ENCODE measurements around the gene FAM227A. TPM values are rescaled to one million over a fixed set of nuclear protein-coding genes. Genes with fewer than 3 reads are reported as not detected.

Gene FAM227A
- total and polyA plus RNA-seq, 2 of the 8 experiments (the other 6 are each of a cell fraction or from before 2014, with no cell fraction given), result 2.1 to 3.9 TPM

DNA sequence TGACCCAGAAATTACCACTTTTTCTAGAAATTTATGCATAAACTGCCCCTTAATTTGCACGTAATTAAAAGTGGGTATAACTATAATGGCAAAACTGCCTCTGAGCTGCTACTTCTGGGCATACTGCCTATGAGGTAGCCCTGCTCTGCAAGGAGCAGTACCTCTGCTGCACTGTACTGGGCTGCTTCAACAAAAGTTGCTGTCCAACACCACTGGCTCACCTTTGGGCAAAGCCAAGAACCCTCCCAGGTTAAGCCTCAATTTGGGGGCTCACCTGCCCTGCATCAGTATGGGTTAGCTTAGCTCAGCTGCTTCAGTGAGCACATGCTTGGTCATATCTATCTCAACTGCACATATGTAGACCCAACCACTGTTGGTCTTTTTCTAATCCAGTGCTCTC, 90.8 kb downstream of the FAM227A start:
- Histone ChIP-seq H4K8ac (ENCODE audit: extremely low read depth, insufficient read depth, low read length) (no peak overlapping the region), H3K4me3 (ENCODE audit: extremely low read depth in 1 of 4, insufficient read depth in 2 of 4, low read depth in 3 of 4, low read length in 4 of 4) (no peak overlapping the region), H3K36me3 (ENCODE audit: control insufficient read depth in 2 of 4, insufficient read depth in 4 of 4, low read length in 3 of 4) (no peaks in the 10 kb centered on the region), H3K79me2 (ENCODE audit: control insufficient read depth in 1 of 2, insufficient read depth in 2 of 2, low read length in 2 of 2) (no peaks in the 10 kb centered on the region), H4K5ac (ENCODE audit: insufficient read length, low read depth, low read length) (no peak overlapping the region), H4K91ac (replicated peaks; ENCODE audit: insufficient read length, low read length) (no peak overlapping the region), H3K4me2 (ENCODE audit: insufficient read depth in 1 of 2, low read depth in 2 of 2, low read length in 2 of 2) (no peak overlapping the region), H2AFZ (ENCODE audit: low read length) (no peak overlapping the region), H2AK5ac (ENCODE audit: low read depth, low read length) (no peak overlapping the region), H3K79me1 (ENCODE audit: low read depth, low read length) (no peaks in the 10 kb centered on the region), H2BK12ac (ENCODE audit: low read depth, low read length) (no peak overlapping the region), H4K20me1 (replicated peaks in 1 of 2; ENCODE audit: control insufficient read depth in 1 of 2, insufficient read depth in 2 of 2, low read length in 2 of 2) (no peaks in the 10 kb centered on the region), H3K23me2 (ENCODE audit: low read depth, low read length) (peaks cover 8% of the 10 kb centered on the region; the same call in 1 of the 2 replicates), H2BK20ac (ENCODE audit: low read length) (no peak overlapping the region), H2BK15ac (ENCODE audit: low read length) (no peak overlapping the region), H2BK120ac (replicated peaks; ENCODE audit: low read depth, low read length) (no peak overlapping the region), H3K18ac (ENCODE audit: extremely low read depth, low read length) (no peak overlapping the region), H2BK5ac (ENCODE audit: low read depth, low read length) (no peak overlapping the region), H3K9ac (replicated peaks in 1 of 4; ENCODE audit: extremely low read depth in 1 of 4, low read depth in 3 of 4, low read length in 3 of 4) (no peak overlapping the region), H3K23ac (ENCODE audit: insufficient read length) (no peak overlapping the region), H3K9me3 (ENCODE audit: insufficient read depth in 2 of 2, low read depth in 1 of 2, low read length in 1 of 2) (no peaks in the 10 kb centered on the region), H3K56ac (replicated peaks; ENCODE audit: insufficient read length, low read depth, low read length) (no peak overlapping the region), H3K14ac (ENCODE audit: insufficient read length) (no peak overlapping the region), H3K4me1 (replicated peaks in 1 of 4; ENCODE audit: control insufficient read depth in 3 of 4, insufficient read depth in 4 of 4, low read length in 3 of 4) (peaks cover 4 to 9% (median 4%) of the 10 kb centered on the region in 4 experiments; a peak in 5 of 7 replicates), H3K4ac (replicated peaks; ENCODE audit: insufficient read length, low read depth, low read length) (no peak overlapping the region), H3K27ac (ENCODE audit: low read depth, low read length) (no peak overlapping the region), H3K27me3 (replicated peaks in 1 of 4; ENCODE audit: control insufficient read depth in 3 of 4, extremely low read depth in 1 of 4, insufficient read depth in 3 of 4, low read length in 3 of 4) (no peaks in the 10 kb centered on the region)
- ChIA-PET CTCF (ENCODE audit: partially characterized antibody) (interaction anchor here (0.8 to 1.7 kb wide), 2 partner anchors 41 to 103 kb away, joined by 3 to 5 read pairs; no protein-coding TSS in a partner anchor), POLR2A (ENCODE audit: partially characterized antibody) (interaction anchor here (0.6 to 1.5 kb wide), 3 partner anchors 16 to 85 kb away, joined by 3 to 4 read pairs (median 3); no protein-coding TSS in a partner anchor)
- WGBS, 2 experiments (ENCODE audit: extremely low coverage in 1 of 2, insufficient coverage in 1 of 2, insufficient read length in 1 of 2, insufficient replicate concordance in 2 of 2, low coverage in 1 of 2, low lambda C conversion rate in 2 of 2, missing lambda C conversion rate in 1 of 2), result 94% methylated on average over 1 of the region's 1 CpG; no CpG with 5 or more reads in 1 of the 2 experiments
- peak in 1 of 2 experiments; percentile 16 for DNase-seq (ENCODE audit: low read depth in 1 of 2, low spot score in 2 of 2)
- no peak for FAIRE-seq
- TF ChIP-seq SRF (IDR thresholded peaks at IDR 0.05; ENCODE audit: low read depth, low read length), result no peak
- no peak for TF ChIP-seq FOSL1 (IDR thresholded peaks at IDR 0.05; ENCODE audit: insufficient read depth, low read depth, low read length)
- no peak for TF ChIP-seq TCF12 (IDR thresholded peaks at IDR 0.05; ENCODE audit: low read depth, low read length)
- TF ChIP-seq POLR2A (IDR thresholded peaks at IDR 0.05; ENCODE audit: control extremely low read depth in 1 of 2, low read depth in 2 of 2, low read length in 2 of 2), result no peak
- no peak for TF ChIP-seq KDM5A (IDR thresholded peaks at IDR 0.05; ENCODE audit: low read length)
- TF ChIP-seq GABPA (IDR thresholded peaks at IDR 0.05; ENCODE audit: borderline replicate concordance, insufficient read depth, low read length), result no peak
- TF ChIP-seq BACH1 (IDR thresholded peaks at IDR 0.05; ENCODE audit: low read length), result no peak
- TF ChIP-seq, protein P1, sequence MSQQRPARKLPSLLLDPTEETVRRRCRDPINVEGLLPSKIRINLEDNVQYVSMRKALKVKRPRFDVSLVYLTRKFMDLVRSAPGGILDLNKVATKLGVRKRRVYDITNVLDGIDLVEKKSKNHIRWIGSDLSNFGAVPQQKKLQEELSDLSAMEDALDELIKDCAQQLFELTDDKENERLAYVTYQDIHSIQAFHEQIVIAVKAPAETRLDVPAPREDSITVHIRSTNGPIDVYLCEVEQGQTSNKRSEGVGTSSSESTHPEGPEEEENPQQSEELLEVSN (IDR thresholded peaks at IDR 0.05), result no peak
- TF ChIP-seq TAF1 (IDR thresholded peaks at IDR 0.05; ENCODE audit: low read depth, low read length), result no peak
- TF ChIP-seq KDM4A (IDR thresholded peaks at IDR 0.05; ENCODE audit: low read depth, low read length, severe bottlenecking), result no peak
- TF ChIP-seq YY1 (IDR thresholded peaks at IDR 0.05; ENCODE audit: low read depth, low read length), result no peak
- TF ChIP-seq CTBP2 (IDR thresholded peaks at IDR 0.05; ENCODE audit: borderline replicate concordance, insufficient read depth, insufficient read length, low read length), result no peak
- TF ChIP-seq CREB1 (IDR thresholded peaks at IDR 0.05), result no peak
- no peak for TF ChIP-seq TAF7 (optimal IDR thresholded peaks at IDR 0.05; ENCODE audit: borderline replicate concordance, low read depth, low read length)
- TF ChIP-seq, protein P2, sequence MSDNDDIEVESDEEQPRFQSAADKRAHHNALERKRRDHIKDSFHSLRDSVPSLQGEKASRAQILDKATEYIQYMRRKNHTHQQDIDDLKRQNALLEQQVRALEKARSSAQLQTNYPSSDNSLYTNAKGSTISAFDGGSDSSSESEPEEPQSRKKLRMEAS (IDR thresholded peaks at IDR 0.05), result no peak
